Fibroblast of skin of right quadriceps (primary cell): Measurements from ENCODE around the gene PSTPIP2.

ENCODE experiments used
- DNase-seq: peaks from one replicate; pipeline ENCODE4 v3.0.0-alpha.2; 2013

PSTPIP2 gene

GRCh38 chr18:46035696-46036680 is 36.1 kb downstream of the PSTPIP2 start:
- peak; percentile 31 for DNase-seq

GRCh38 chr18:46034230-46034629 is 37.8 kb downstream of the PSTPIP2 start:
- no peak for DNase-seq

GRCh38 chr18:46031741-46032140 is 40.3 kb downstream of the PSTPIP2 start:
- no peak for DNase-seq

GRCh38 chr18:46028536-46028891 is 43.5 kb downstream of the PSTPIP2 start:
- DNase-seq = no peak

- peak; percentile 39 for DNase-seq
Observed at GRCh38 chr18:46019936-46020335, 52.1 kb downstream of the PSTPIP2 start.

- no peak for DNase-seq
Observed at GRCh38 chr18:46013484-46014189, 58.4 kb downstream of the PSTPIP2 start.

GRCh38 chr18:46010676-46011075 is 61.4 kb downstream of the PSTPIP2 start:
- no peak for DNase-seq

- DNase-seq = no peak
Observed at GRCh38 chr18:46010050-46010449, 62.0 kb downstream of the PSTPIP2 start.

GRCh38 chr18:46009125-46009840 is 62.8 kb downstream of the PSTPIP2 start:
- no peak for DNase-seq

- DNase-seq = no peak
Observed at GRCh38 chr18:46008531-46008930, 63.5 kb downstream of the PSTPIP2 start.

- no peak for DNase-seq
Observed at GRCh38 chr18:46007165-46007564, 64.9 kb downstream of the PSTPIP2 start.

- DNase-seq = no peak
Observed at GRCh38 chr18:46002934-46003333, 69.1 kb downstream of the PSTPIP2 start.

- no peak for DNase-seq
Observed at GRCh38 chr18:46001892-46002291, 70.2 kb downstream of the PSTPIP2 start.

- DNase-seq = no peak
Observed at GRCh38 chr18:46001074-46001473, 71.0 kb downstream of the PSTPIP2 start.

- no peak for DNase-seq
Observed at GRCh38 chr18:45999536-45999935, 72.5 kb downstream of the PSTPIP2 start.

- no peak for DNase-seq
Observed at GRCh38 chr18:45998244-45998643, 73.8 kb downstream of the PSTPIP2 start.

- DNase-seq = no peak
Observed at GRCh38 chr18:45997700-45998151, 74.3 kb downstream of the PSTPIP2 start.

- no peak for DNase-seq
Observed at GRCh38 chr18:45995461-45995860, 76.6 kb downstream of the PSTPIP2 start.

GRCh38 chr18:45993438-45993837 is 78.6 kb downstream of the PSTPIP2 start:
- peak; percentile 92 for DNase-seq

- peak; percentile 38 for DNase-seq
Observed at GRCh38 chr18:45992527-45992926, 79.5 kb downstream of the PSTPIP2 start.

- no peak for DNase-seq
Observed at GRCh38 chr18:45991788-45992187, 80.3 kb downstream of the PSTPIP2 start.

- no peak for DNase-seq
Observed at GRCh38 chr18:45984546-45985235, 87.4 kb downstream of the PSTPIP2 start.

- no peak for DNase-seq
Observed at GRCh38 chr18:45981821-45982220, 90.2 kb downstream of the PSTPIP2 start.
